ENCODE measurements around the gene EEF1AKMT4.

GRCh38 chr3:184242297-184242685, 7.2 kb upstream of the EEF1AKMT4 start:
- TF ChIP-seq CTCF (IDR thresholded peaks at IDR 0.05) (no peak), POLR2A (IDR thresholded peaks at IDR 0.05) (no peak)

All from stomach (tissue), 4 donors.